ENCODE measurements around the gene TOB1. TPM values are rescaled to one million over a fixed set of nuclear protein-coding genes. Genes with fewer than 3 reads are reported as not detected.
A peak's percentile ranks its signal among the peaks of the same experiment; 100 is the strongest.

TOB1 gene
- total and polyA plus RNA-seq, 3 donors from 2014 or later, result 18.4 to 42.8 (median 26.1) TPM

GRCh38 chr17:50841949-50842354 is 24.2 kb downstream of the TOB1 start:
- Histone ChIP-seq H3K9me3 (no peaks in the 10 kb centered on the region), H3K36me3 (ENCODE audit: low read depth, missing control alignments) (no peaks in the 10 kb centered on the region), H3K4me3 (no peak overlapping the region), H3K27ac (no peak overlapping the region), H3K27me3 (no peaks in the 10 kb centered on the region), H3K4me1 (peaks cover 12% of the 10 kb centered on the region)
- 43 to 45% methylated on average over 8 of the region's 8 CpGs for WGBS, 2 donors
- peak; percentile 80 for DNase-seq
- TF ChIP-seq CTCF (IDR thresholded peaks at IDR 0.05), result peak; percentile 66 to 86 (median 66)
- TF ChIP-seq POLR2A (IDR thresholded peaks at IDR 0.05), result no peak
- intact Hi-C loops (cut with DNase I; ENCODE audit: low total_unique reads), result no loop called here

- no peaks in the 10 kb centered on the region for H3K27me3 ChIP-seq
- peaks cover 12% of the 10 kb centered on the region for H3K4me1 ChIP-seq
- WGBS, 2 donors, result 82% methylated on average over 11 of the region's 11 CpGs
- H3K36me3 ChIP-seq (ENCODE audit: low read depth, missing control alignments), result no peaks in the 10 kb centered on the region
- H3K9me3 ChIP-seq, result no peaks in the 10 kb centered on the region
- no peak for DNase-seq
- H3K27ac ChIP-seq, result no peak overlapping the region
- H3K4me3 ChIP-seq, result no peak overlapping the region
- TF ChIP-seq POLR2A (IDR thresholded peaks at IDR 0.05), result no peak
- no peak for TF ChIP-seq CTCF (IDR thresholded peaks at IDR 0.05)
- intact Hi-C loops (cut with DNase I; ENCODE audit: low total_unique reads), result no loop called here
These were observed 24.7 kb downstream of the TOB1 start for GRCh38 chr17:50841277-50841948.

- Histone ChIP-seq H3K4me1 (peaks cover 18% of the 10 kb centered on the region), H3K27ac (no peak overlapping the region), H3K9me3 (no peaks in the 10 kb centered on the region), H3K36me3 (ENCODE audit: low read depth, missing control alignments) (no peaks in the 10 kb centered on the region), H3K27me3 (no peaks in the 10 kb centered on the region), H3K4me3 (no peak overlapping the region)
- TF ChIP-seq CTCF (IDR thresholded peaks at IDR 0.05), result no peak
- no peak for TF ChIP-seq POLR2A (IDR thresholded peaks at IDR 0.05)
- intact Hi-C loops (cut with DNase I; ENCODE audit: low total_unique reads), result no loop called here
- WGBS, 2 donors, result 98 to 100% methylated on average over 4 to 27 of the region's 29 CpGs
- DNase-seq, result no peak
These were observed 25.8 kb downstream of the TOB1 start for GRCh38 chr17:50840311-50840851.

GRCh38 chr17:50839591-50840310 is 26.4 kb downstream of the TOB1 start:
- Histone ChIP-seq H3K27me3 (no peaks in the 10 kb centered on the region), H3K4me3 (no peak overlapping the region), H3K4me1 (peaks cover 23% of the 10 kb centered on the region), H3K9me3 (no peaks in the 10 kb centered on the region), H3K36me3 (ENCODE audit: low read depth, missing control alignments) (no peaks in the 10 kb centered on the region), H3K27ac (no peak overlapping the region)
- intact Hi-C loops (cut with DNase I; ENCODE audit: low total_unique reads), result loop anchor here (5.0 to 10.0 kb wide), 2 partner anchors 52 to 285 kb away; no protein-coding TSS in a partner anchor
- TF ChIP-seq POLR2A (IDR thresholded peaks at IDR 0.05), result no peak
- no peak for TF ChIP-seq CTCF (IDR thresholded peaks at IDR 0.05)
- no peak for DNase-seq
- whole genome bisulfite sequencing, 2 donors, result 94 to 98% methylated on average over 13 to 29 of the region's 29 CpGs
